GM19372 (cell line): Measurements from ENCODE around the gene SPATS2.

Experiments
- ATAC-seq: cut with Tn5 transposase; IDR thresholded peaks from one replicate; pipeline ENCODE4 v1.9.1; 2021; ENCODE audit warnings: mild to moderate bottlenecking, low read depth, moderate library complexity; ENCODE audit not compliant: unreplicated experiment

Gene SPATS2

GRCh38 chr12:49335955-49336644 lies 31.2 kb upstream of the SPATS2 start:
- no peak for ATAC-seq

DNA sequence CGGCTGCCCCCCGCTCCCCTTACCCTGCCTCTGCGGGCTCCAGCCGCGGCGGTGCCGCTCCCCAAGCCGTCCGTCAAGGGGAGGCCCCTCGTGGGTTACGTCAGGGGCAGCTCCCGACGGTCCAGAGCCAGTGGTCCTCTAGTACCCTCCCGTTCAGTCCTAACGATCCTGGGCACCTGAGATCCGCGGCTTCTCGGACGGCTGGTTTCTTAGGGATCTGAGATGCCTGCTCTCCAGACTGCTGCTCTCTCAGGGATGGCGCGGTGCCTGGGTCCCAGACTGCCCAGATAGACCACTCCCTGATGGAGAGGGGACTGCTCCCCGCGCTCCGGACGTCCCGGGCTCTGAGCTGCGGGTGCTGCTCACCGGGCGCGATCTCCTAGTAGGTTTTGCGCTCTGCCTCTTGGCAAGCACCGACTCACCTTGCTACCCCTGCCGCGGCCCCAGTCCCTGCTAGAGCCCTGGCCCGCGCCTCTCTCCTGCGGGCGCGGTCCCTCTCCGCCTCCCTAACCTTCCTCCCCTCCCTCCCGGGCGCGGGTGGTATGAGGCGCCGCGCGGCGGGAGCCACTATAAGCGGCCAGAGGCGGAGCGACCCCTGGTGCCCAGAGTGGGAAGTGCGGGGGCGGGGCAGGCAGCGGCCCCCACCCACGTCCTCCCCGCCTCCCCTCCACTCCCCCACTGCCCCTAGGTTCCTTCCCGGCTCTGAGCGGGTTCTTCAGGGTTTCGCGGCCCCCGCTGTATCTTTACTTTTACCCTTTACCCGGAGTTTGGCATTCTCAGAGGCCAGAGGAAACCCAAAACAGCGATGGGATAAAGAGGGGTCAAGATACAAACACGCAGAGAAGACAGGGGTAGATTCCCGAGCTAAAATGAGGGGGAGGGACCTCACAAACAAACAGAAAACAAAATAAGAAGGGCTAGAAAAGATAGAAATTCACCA lies 30.3 kb upstream of the SPATS2 start, which contains the start of gene C1QL4:
C1QL4 (minus strand) TSS at position 544 of the 940 bp plus-strand sequence. CDS start 711 bp downstream, outside the sequence.
- ATAC-seq: no peak

GRCh38 chr12:49338830-49339463 lies 28.3 kb upstream of the SPATS2 start:
- ATAC-seq: no peak

DNA sequence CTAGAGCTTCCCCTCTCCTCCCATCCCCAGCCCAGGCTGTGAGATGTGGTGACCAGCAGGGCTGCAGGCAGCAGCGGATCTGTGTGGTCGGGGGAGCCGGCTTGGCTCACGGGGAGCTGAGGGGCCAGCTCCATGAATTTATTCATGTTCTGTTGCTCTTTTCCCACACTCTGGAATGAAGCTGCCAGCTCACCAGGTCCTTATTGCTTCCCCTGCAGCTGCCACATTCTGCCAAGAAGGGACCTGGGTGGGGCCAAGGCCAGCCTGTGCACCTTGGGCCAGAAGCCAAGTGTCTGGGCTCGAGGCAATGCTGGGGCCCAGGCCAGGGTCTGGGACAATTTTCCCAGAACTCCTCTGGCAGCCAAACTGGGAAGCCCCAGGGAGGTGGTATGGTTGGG lies 27.8 kb upstream of the SPATS2 start:
- ATAC-seq: no peak

DNA sequence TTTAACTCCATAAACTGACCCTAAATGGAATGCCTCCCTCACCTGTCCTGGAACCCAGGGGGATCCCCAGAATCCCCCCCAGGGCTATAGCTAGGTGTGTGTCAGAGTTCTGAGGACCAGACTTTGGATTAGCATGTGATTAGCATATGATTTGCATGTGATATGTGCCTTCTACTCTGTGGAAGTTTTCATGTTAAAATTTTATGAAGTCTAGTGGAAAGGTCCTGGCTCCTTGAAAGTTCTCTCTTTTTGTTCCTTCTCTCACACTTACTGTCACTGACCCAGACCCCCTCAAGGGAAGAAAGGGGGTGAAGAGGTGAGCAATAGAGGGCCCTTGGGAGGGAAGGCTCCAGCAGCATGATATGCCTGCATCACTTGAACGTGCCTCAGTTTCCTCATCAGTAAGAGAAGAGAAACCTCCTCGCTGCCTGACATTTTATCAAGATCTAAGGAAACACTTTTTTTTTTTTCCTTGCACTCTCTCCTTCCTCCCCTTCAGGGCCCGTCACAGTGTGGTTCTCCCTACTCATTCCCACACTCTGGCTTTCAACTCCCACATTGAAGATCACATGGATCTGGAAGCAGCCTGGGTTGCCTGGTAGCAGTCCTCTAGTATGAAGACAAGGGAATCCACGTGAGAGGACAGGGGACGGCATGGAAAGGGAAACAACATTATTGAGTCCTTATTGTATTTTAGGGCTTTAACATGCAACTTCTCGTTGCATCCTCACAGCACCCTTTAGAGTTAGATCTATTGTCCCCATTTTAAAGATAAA lies 27.0 kb upstream of the SPATS2 start:
- ATAC-seq: no peak

GRCh38 chr12:49340971-49341776 lies 26.1 kb upstream of the SPATS2 start:
- ATAC-seq: no peak

DNA sequence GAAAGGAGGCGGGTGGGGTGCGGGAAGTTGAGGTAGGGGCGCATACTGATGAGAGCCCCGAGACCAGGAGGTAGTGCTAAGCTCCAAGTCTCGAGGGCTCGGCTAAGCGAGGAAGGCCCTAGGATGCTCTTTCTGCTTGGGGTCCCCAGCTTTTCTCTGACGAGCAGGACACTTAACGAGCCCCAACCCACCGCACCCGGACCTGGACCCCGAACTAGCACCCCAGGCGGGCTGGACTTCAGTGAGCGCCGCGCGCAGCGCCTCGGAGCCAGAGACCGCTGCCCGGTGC lies 25.5 kb upstream of the SPATS2 start:
- no peak for ATAC-seq

GRCh38 chr12:49342066-49342913 lies 25.0 kb upstream of the SPATS2 start:
- peak; percentile 49 for ATAC-seq

- ATAC-seq: no peak
These were observed 24.1 kb upstream of the SPATS2 start for GRCh38 chr12:49342914-49343731.

DNA sequence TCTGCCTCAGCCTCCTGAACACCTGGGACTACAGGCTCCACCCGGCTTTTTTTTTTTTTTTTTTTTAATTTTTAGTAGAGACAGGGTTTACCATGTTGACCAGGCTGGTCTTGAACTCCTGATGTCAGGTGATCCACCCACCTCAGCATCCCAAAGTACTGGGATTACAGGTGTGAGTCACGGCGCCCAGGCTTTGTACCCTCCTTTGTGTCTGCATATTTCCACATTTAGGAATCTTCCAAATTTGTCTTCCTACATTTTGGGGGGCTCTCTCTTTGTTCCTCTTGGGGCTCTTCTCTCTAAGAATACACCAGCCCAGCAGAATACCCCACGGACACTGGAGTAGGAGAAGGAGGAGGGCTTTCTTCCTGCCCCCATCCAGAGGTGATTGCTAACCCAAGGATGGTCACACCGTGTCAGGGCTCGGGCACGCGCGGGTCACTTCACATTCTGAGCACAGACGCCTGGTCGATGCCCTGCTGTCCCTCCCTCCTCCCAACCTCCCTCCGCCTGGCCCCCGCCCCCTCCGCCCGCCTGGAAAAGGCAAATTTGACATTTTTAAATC lies 22.7 kb upstream of the SPATS2 start:
- ATAC-seq: no peak

DNA sequence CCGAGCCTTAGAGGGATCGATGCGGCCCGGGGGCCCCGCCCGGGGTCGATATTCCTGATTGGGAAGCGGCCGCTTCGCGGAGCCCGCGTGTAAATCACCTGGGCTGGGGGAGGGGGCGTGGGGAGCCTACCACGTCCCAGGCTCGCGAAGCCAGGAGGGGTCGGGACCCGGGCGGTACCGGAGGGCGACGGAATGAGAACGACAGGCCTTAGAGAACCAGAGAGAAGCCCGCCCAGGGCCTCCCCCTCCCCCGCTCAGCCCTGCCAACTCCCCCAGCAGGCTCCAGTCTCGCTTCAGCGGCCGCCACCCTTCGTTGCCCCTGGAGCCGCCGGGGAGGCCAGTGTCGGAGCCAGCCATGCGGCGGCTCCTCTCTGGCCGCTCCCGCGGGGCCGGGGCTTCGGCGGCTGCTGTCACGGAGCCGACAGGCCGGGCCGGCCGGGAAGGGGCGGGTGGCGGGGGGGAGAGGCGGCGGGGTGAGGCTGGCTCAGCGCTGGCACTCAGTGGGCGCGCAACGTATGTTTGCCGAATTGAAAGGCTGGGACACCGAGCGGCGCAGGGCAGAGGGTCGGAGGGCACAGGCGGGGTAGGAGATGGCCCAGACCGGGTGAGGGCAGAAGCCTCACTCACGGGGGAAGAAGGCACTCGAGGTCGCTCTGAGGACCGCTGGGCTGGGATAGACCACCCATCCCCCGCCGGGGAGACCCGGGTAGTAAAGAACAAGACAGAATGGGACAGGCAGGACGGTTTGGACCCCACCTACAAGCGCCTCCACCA lies 22.0 kb upstream of the SPATS2 start:
- no peak for ATAC-seq

- no peak for ATAC-seq
These were observed 21.2 kb upstream of the SPATS2 start for GRCh38 chr12:49345825-49346658.

GRCh38 chr12:49346659-49347310 lies 20.5 kb upstream of the SPATS2 start, which contains the start of gene DNAJC22:
TSS of gene DNAJC22 (plus strand) at chr12:49346888. CDS start at chr12:49348873, 1,985 bp downstream.
- ATAC-seq: no peak

DNA sequence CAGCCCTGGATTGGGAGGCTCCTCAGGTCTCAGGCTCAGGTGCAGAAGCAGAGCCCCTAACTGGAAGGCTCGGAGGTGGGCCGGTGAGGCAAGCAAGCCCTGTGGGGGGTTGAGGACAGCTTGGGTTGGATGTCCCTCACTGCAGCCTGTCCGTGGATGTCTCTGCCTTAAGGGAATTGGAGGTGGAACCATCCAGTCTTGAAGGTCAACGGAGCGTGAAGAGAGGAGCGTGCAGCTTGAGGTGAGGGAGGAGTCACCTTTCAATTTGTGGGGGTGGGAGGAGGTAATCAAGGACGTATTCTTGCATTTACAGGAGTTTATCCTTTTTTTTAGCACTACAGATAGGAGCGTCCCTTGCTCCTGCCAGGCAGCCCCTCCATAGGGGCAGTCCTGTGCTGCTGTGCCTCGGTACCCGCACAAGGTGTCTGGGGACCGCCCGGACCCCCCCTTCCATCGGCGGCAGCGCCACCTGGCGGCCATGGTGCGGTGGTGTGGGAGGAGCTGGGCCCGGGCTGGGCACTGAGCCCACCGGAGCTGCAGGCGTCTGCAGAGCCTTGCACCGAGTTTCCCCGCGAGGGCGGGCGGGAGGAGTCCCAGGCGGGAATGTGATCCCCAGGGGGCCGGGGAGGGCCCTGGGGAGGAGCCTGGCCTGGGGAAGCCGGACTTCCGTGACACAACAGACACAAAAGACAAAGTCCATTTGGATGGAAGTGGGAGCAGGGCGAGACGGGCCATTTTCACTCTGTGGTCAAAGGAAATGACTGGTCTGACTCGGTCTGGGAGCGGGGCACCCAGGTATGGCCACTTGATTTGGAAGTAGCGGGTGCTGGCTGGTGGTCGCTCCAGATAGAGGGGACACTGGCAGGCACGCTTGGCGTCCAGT lies 19.7 kb upstream of the SPATS2 start:
- ATAC-seq: no peak

DNA sequence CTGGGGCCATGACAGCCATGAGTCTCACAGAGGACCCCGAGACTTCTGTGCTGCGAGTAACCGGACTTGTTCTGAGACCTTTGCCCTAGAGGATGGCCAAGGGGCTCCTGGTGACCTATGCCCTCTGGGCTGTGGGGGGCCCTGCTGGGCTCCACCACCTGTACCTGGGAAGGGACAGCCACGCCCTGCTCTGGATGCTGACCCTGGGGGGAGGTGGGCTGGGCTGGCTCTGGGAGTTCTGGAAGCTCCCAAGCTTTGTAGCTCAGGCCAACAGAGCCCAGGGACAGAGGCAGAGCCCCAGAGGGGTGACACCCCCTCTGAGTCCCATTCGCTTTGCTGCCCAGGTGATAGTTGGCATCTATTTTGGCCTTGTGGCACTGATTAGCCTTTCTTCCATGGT lies 18.5 kb upstream of the SPATS2 start:
- no peak for ATAC-seq
